Neural progenitor cell (in vitro differentiated cells): Measurements from ENCODE around the gene FAM219A. TPM values are rescaled to one million over a fixed set of nuclear protein-coding genes. Genes with fewer than 3 reads are reported as not detected.

Experiments used
- DNase-seq: peaks from one replicate; pipeline ENCODE4 v3.0.0-alpha.2; 2016; ENCODE audit warnings: low spot score
- H2AFZ ChIP-seq: fragments of 200-600 bp; sonication (generic); replicated peaks from 2 replicates; pipeline ENCODE4 v1.6.1; 2016; ENCODE audit warnings: antibody characterized with exemption
- H3F3A ChIP-seq: fragments of 200-600 bp; sonication (generic); 2 replicates; pipeline ENCODE4 v1.6.1; 2016; ENCODE audit warnings: antibody characterized with exemption, low read depth
- H3K27ac ChIP-seq: fragments of 200-600 bp; sonication (generic); 2 replicates; pipeline ENCODE4 v1.5.1; 2016; ENCODE audit warnings: mild to moderate bottlenecking
- H3K27me3 ChIP-seq: fragments of 200-600 bp; sonication (generic); 2 replicates; pipeline ENCODE4 v1.6.1; 2016; ENCODE audit warnings: mild to moderate bottlenecking, moderate library complexity
- H3K36me3 ChIP-seq: fragments of 200-600 bp; sonication (generic); 2 replicates; pipeline ENCODE4 v1.5.1; 2016
- H3K4me1 ChIP-seq: fragments of 200-600 bp; sonication (generic); 2 replicates; pipeline ENCODE4 v1.6.1; 2016; ENCODE audit warnings: mixed run types
- H3K4me2 ChIP-seq: fragments of 200-600 bp; sonication (generic); 2 replicates; pipeline ENCODE4 v1.6.1; 2016
- H3K4me3 ChIP-seq: fragments of 200-600 bp; sonication (generic); 2 replicates; pipeline ENCODE4 v1.5.1; 2016
- H3K79me2 ChIP-seq: fragments of 200-600 bp; sonication (generic); 2 replicates; pipeline ENCODE4 v1.6.1; 2016; ENCODE audit warnings: low read depth
- H3K9ac ChIP-seq: fragments of 200-600 bp; sonication (generic); 2 replicates; pipeline ENCODE4 v1.6.1; 2016
- H3K9me3 ChIP-seq: fragments of 200-600 bp; sonication (generic); 2 replicates; pipeline ENCODE4 v1.5.1; 2016; ENCODE audit warnings: low read depth
- H4K20me1 ChIP-seq: fragments of 200-600 bp; sonication (generic); 2 replicates; pipeline ENCODE4 v1.6.1; 2016; ENCODE audit warnings: low read depth
- H3K27ac Mint-ChIP-seq: 3 replicates; pipeline ENCODE4 v1.8.0; 2021; ENCODE audit warnings: mixed read lengths
- H3K27me3 Mint-ChIP-seq: 2 replicates; pipeline ENCODE4 v1.8.0; 2022; ENCODE audit warnings: low read depth, mild to moderate bottlenecking, inconsistent platforms, moderate library complexity, mixed read lengths; ENCODE audit not compliant: insufficient read depth
- H3K36me3 Mint-ChIP-seq: 3 replicates; pipeline ENCODE4 v1.8.0; 2021; ENCODE audit warnings: mixed read lengths
- H3K4me1 Mint-ChIP-seq: 3 replicates; pipeline ENCODE4 v1.8.0; 2021; ENCODE audit warnings: mixed read lengths
- H3K4me3 Mint-ChIP-seq: 3 replicates; pipeline ENCODE4 v1.8.0; 2021; ENCODE audit warnings: mild to moderate bottlenecking, moderate library complexity, mixed read lengths
- H3K9me3 Mint-ChIP-seq: 3 replicates; pipeline ENCODE4 v1.8.0; 2020; ENCODE audit warnings: mixed read lengths
- CTCF ChIP-seq: fragments of 200-600 bp; sonication (generic); IDR thresholded peaks from 2 replicates; pipeline ENCODE4 v1.5.1; 2017; ENCODE audit warnings: antibody characterized with exemption, mild to moderate bottlenecking
- EZH2 ChIP-seq: fragments of 200-600 bp; sonication (generic); IDR thresholded peaks from 2 replicates; pipeline ENCODE4 v1.6.1; 2017; ENCODE audit warnings: antibody characterized with exemption, mild to moderate bottlenecking, moderate library complexity
- EZH2phosphoT487 ChIP-seq: fragments of 200-600 bp; sonication (generic); IDR thresholded peaks from 2 replicates; pipeline ENCODE4 v1.6.1; 2017; ENCODE audit warnings: antibody characterized with exemption
- total RNA-seq: library from RNA; depleted of rRNA; stranded (reverse); fragments of >200 nt; gene quantifications from 2 replicates; pipeline ENCODE4 v1.2.3, GENCODE V29; 2015; ENCODE audit warnings: low replicate concordance

The FAM219A gene
- total RNA-seq, 1 donor from 2014 or later: 4.2 TPM

DNA sequence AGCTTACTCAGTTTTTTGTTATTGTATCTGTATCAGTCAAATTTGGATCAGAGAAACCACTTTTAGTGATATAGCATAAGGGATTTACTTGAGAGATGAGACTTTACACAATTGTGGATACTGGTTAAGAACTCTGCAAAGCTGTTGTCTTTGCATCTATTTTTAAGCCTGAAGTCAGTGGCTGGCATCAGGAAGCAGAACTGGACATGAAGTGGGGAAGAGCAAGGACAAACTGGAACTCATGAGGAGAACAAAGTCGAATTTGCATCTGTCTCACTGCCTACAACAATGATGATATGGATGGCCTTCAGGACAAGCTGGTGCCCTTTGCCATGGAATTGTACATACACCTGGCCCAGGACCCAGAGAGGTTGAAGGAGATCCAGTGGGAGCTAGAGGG lies 65.9 kb downstream of the FAM219A start:
- H3K36me3 Mint-ChIP-seq: no peaks in the 10 kb centered on the region
- Histone ChIP-seq H4K20me1 (no peaks in the 10 kb centered on the region), H3K4me1 (no peaks in the 10 kb centered on the region), H3K4me3 (no peak overlapping the region), H3K79me2 (no peaks in the 10 kb centered on the region), H2AFZ (no peak overlapping the region), H3K9me3 (no peaks in the 10 kb centered on the region), H3K27me3 (peaks cover 39% of the 10 kb centered on the region), H3K36me3 (no peaks in the 10 kb centered on the region), H3K9ac (no peak overlapping the region), H3K4me2 (no peak overlapping the region), H3F3A (no peaks in the 10 kb centered on the region), H3K27ac (no peak overlapping the region)
- H3K27ac Mint-ChIP-seq: no peak overlapping the region
- H3K4me3 Mint-ChIP-seq: no peak overlapping the region
- H3K4me1 Mint-ChIP-seq: no peaks in the 10 kb centered on the region
- H3K9me3 Mint-ChIP-seq: no peaks in the 10 kb centered on the region
- H3K27me3 Mint-ChIP-seq: no peaks in the 10 kb centered on the region
- no peak for DNase-seq
- TF ChIP-seq EZH2phosphoT487 (no peak), CTCF (no peak), EZH2 (no peak)

- no peak overlapping the region for H3K4me3 Mint-ChIP-seq
- Histone ChIP-seq H3K79me2 (no peaks in the 10 kb centered on the region), H3K27me3 (peaks cover 51% of the 10 kb centered on the region), H3K9me3 (no peaks in the 10 kb centered on the region), H2AFZ (no peak overlapping the region), H3K4me1 (no peaks in the 10 kb centered on the region), H3K4me3 (no peak overlapping the region), H4K20me1 (no peaks in the 10 kb centered on the region), H3F3A (no peaks in the 10 kb centered on the region), H3K36me3 (no peaks in the 10 kb centered on the region), H3K4me2 (no peak overlapping the region), H3K9ac (no peak overlapping the region), H3K27ac (no peak overlapping the region)
- no peaks in the 10 kb centered on the region for H3K9me3 Mint-ChIP-seq
- no peaks in the 10 kb centered on the region for H3K4me1 Mint-ChIP-seq
- no peaks in the 10 kb centered on the region for H3K36me3 Mint-ChIP-seq
- no peak overlapping the region for H3K27ac Mint-ChIP-seq
- no peak for DNase-seq
- peaks cover 8% of the 10 kb centered on the region for H3K27me3 Mint-ChIP-seq
- TF ChIP-seq CTCF: no peak
- TF ChIP-seq EZH2phosphoT487: no peak
- TF ChIP-seq EZH2: no peak
Measured at GRCh38 chr9:34387239-34387638, 71.1 kb downstream of the FAM219A start.

GRCh38 chr9:34386656-34387055 lies 71.7 kb downstream of the FAM219A start:
- Histone ChIP-seq H3K9me3 (no peaks in the 10 kb centered on the region), H3K27me3 (peaks cover 51% of the 10 kb centered on the region), H3F3A (peaks cover under 1% of the 10 kb centered on the region), H3K79me2 (no peaks in the 10 kb centered on the region), H2AFZ (no peak overlapping the region), H3K4me1 (no peaks in the 10 kb centered on the region), H3K4me2 (no peak overlapping the region), H4K20me1 (peaks cover 3% of the 10 kb centered on the region), H3K9ac (no peak overlapping the region), H3K36me3 (no peaks in the 10 kb centered on the region), H3K4me3 (no peak overlapping the region), H3K27ac (no peak overlapping the region)
- H3K4me3 Mint-ChIP-seq: no peak overlapping the region
- H3K4me1 Mint-ChIP-seq: peaks cover 3% of the 10 kb centered on the region
- H3K27me3 Mint-ChIP-seq: peaks cover 11% of the 10 kb centered on the region
- no peak for DNase-seq
- H3K27ac Mint-ChIP-seq: no peak overlapping the region
- TF ChIP-seq EZH2 (no peak), CTCF (no peak), EZH2phosphoT487 (no peak)
- H3K9me3 Mint-ChIP-seq: no peaks in the 10 kb centered on the region
- no peaks in the 10 kb centered on the region for H3K36me3 Mint-ChIP-seq
